Glutamatergic neuron (in vitro differentiated cells): Measurements from ENCODE around the gene TMC8. TPM values are rescaled to one million over a fixed set of nuclear protein-coding genes. Genes with fewer than 3 reads are reported as not detected.
"Not testable (repeated sequence)": the region's sequence is repeated elsewhere in the genome, so short reads cannot be mapped to it uniquely, and the experiment has no call there.

Experiments used
- DNase-seq: peaks from one replicate; pipeline ENCODE4 v3.0.0; 2022
- H3K27ac Mint-ChIP-seq: one replicate; pipeline ENCODE4 v1.8.0; 2020; ENCODE audit warnings: mild to moderate bottlenecking, mixed read lengths, inconsistent platforms; ENCODE audit not compliant: unreplicated experiment
- H3K27me3 Mint-ChIP-seq: one replicate; pipeline ENCODE4 v1.8.0; 2020; ENCODE audit warnings: mild to moderate bottlenecking, moderate library complexity, mixed read lengths, inconsistent platforms; ENCODE audit not compliant: unreplicated experiment
- H3K36me3 Mint-ChIP-seq: one replicate; pipeline ENCODE4 v1.8.0; 2020; ENCODE audit warnings: mild to moderate bottlenecking, mixed read lengths, inconsistent platforms; ENCODE audit not compliant: unreplicated experiment
- H3K4me1 Mint-ChIP-seq: one replicate; pipeline ENCODE4 v1.8.0; 2020; ENCODE audit warnings: mild to moderate bottlenecking, low read depth, mixed read lengths, inconsistent platforms; ENCODE audit not compliant: unreplicated experiment
- H3K4me3 Mint-ChIP-seq: one replicate; pipeline ENCODE4 v1.8.0; 2020; ENCODE audit warnings: mild to moderate bottlenecking, mixed read lengths, inconsistent platforms; ENCODE audit not compliant: unreplicated experiment
- H3K9me3 Mint-ChIP-seq: one replicate; pipeline ENCODE4 v1.8.0; 2020; ENCODE audit warnings: mild to moderate bottlenecking, moderate library complexity, mixed read lengths, inconsistent platforms; ENCODE audit not compliant: unreplicated experiment
- CTCF ChIP-seq: fragments of 200-600 bp; sonication (generic); IDR thresholded peaks from one replicate; pipeline ENCODE4 v1.5.0; 2021; ENCODE audit not compliant: partially characterized antibody, unreplicated experiment
- total RNA-seq: library from RNA; stranded (reverse); fragmentation: NEBNext Ultra II Directional; extraction: Animal tissue kit (Norgen Biotek cat#: 25700); gene quantifications from one replicate; pipeline ENCODE4 v1.2.1, GENCODE V29; 2021; ENCODE audit not compliant: unreplicated experiment

Gene TMC8
- total RNA-seq, 1 donor from 2014 or later, result not detected

GRCh38 chr17:78134899-78135385, 4.4 kb downstream of the TMC8 start:
- Mint-ChIP-seq H3K27ac (no peak overlapping the region), H3K27me3 (peaks cover 15% of the 10 kb centered on the region), H3K4me1 (no peaks in the 10 kb centered on the region), H3K36me3 (peaks cover 4% of the 10 kb centered on the region), H3K9me3 (no peaks in the 10 kb centered on the region), H3K4me3 (no peak overlapping the region)
- DNase-seq, result no peak
- TF ChIP-seq CTCF, result no peak

- H3K9me3 Mint-ChIP-seq, result no peaks in the 10 kb centered on the region
- DNase-seq, result no peak
- no peaks in the 10 kb centered on the region for H3K4me1 Mint-ChIP-seq
- peaks cover 16% of the 10 kb centered on the region for H3K27me3 Mint-ChIP-seq
- no peak overlapping the region for H3K27ac Mint-ChIP-seq
- no peak overlapping the region for H3K4me3 Mint-ChIP-seq
- H3K36me3 Mint-ChIP-seq, result peaks cover 4% of the 10 kb centered on the region
- TF ChIP-seq CTCF, result no peak
These were observed 5.4 kb downstream of the TMC8 start for GRCh38 chr17:78135858-78136500.

- DNase-seq, result no peak
- Mint-ChIP-seq H3K36me3 (peaks cover 4% of the 10 kb centered on the region), H3K27ac (no peak overlapping the region), H3K27me3 (peaks cover 18% of the 10 kb centered on the region), H3K4me3 (no peak overlapping the region), H3K4me1 (no peaks in the 10 kb centered on the region), H3K9me3 (no peaks in the 10 kb centered on the region)
- peak; percentile 54 for TF ChIP-seq CTCF
These were observed 7.0 kb downstream of the TMC8 start for GRCh38 chr17:78137392-78138203.

- H3K27me3 Mint-ChIP-seq, result peaks cover 20% of the 10 kb centered on the region
- no peaks in the 10 kb centered on the region for H3K9me3 Mint-ChIP-seq
- DNase-seq, result no peak
- no peaks in the 10 kb centered on the region for H3K4me1 Mint-ChIP-seq
- H3K36me3 Mint-ChIP-seq, result peaks cover 4% of the 10 kb centered on the region
- H3K27ac Mint-ChIP-seq, result no peak overlapping the region
- H3K4me3 Mint-ChIP-seq, result no peak overlapping the region
- TF ChIP-seq CTCF, result no peak
These were observed 7.9 kb downstream of the TMC8 start for GRCh38 chr17:78138204-78139060.

- H3K4me3 Mint-ChIP-seq, H3K36me3 Mint-ChIP-seq, H3K27ac Mint-ChIP-seq, DNase-seq, H3K9me3 Mint-ChIP-seq, H3K4me1 Mint-ChIP-seq: not testable (repeated sequence)
- H3K27me3 Mint-ChIP-seq, result peaks cover 14% of the 10 kb centered on the region
These were observed 9.2 kb downstream of the TMC8 start for GRCh38 chr17:78139861-78140168.
